Bronchial epithelial cell (primary cell): ENCODE results near the gene FER. TPM values are rescaled to one million over a fixed set of nuclear protein-coding genes. Genes with fewer than 3 reads are reported as not detected.
"Not testable (repeated sequence)": the region's sequence is repeated elsewhere in the genome, so short reads cannot be mapped to it uniquely, and the experiment has no call there.

Experiments
- DNase-seq: peaks from one replicate; pipeline ENCODE4 v3.0.0-alpha.2; 2010; ENCODE audit warnings: low read depth
- FAIRE-seq: peaks from 2 replicates; lab custom pipeline; 2011; peaks lifted over from hg19 to GRCh38; lab: Jason Lieb, UNC
- H3K27me3 ChIP-seq: 2 replicates; pipeline ENCODE4 v1.5.1; 2011; ENCODE audit warnings: low read length; ENCODE audit not compliant: control insufficient read depth, insufficient read depth
- H3K36me3 ChIP-seq: 2 replicates; pipeline ENCODE4 v1.5.1; 2011; ENCODE audit warnings: low read length; ENCODE audit not compliant: control insufficient read depth, insufficient read depth
- H3K4me3 ChIP-seq: 2 replicates; pipeline ENCODE4 v1.5.1; 2011; ENCODE audit warnings: mild to moderate bottlenecking, low read depth, low read length, control low read depth
- total RNA-seq: library from RNA; depleted of rRNA; stranded (reverse); fragments of >200 nt; gene quantifications from 2 replicates; pipeline ENCODE4 v1.2.1, GENCODE V29; 2014
- TF ChIP-seq, protein P1 (sequence below): IDR thresholded peaks from 2 replicates; pipeline ENCODE4 v1.5.1; 2011; ENCODE audit warnings: mild to moderate bottlenecking, moderate library complexity, low read length, control low read depth, inconsistent platforms; ENCODE audit not compliant: insufficient read depth, severe bottlenecking

FER gene
- 23.7 and 41.5 TPM in 2 replicates for total RNA-seq

DNA sequence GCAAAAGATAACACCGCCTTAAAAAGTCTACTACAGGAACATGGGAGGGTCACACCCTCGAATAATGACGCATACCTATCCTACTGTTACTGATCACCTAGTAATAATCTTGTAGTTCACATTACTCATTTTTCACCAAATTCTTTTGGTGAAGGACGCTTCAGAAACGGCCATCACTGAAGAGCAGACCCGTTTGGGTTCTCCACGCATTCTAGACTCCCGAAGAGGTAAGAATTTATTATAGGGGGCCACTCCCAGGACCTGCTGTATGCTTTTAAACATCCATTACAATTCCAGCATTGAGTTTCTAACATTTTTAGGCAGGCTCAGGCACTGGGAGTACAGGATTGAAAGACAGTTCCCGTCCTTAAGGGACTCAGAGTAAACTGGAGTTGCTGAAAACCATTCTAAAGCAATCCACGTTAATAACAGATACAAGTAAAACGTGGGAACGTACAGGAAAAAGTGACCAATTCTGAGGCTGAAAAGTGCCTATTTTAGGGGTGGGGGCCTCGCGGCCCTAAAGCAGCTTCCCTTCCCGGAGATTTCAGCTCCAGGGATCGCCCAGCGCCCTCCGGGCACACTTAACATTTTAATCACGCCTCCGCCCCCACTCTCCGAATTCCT, at the start of gene FER:
Gene FER, plus strand, starts transcription at position 124 of the 627 bp plus-strand sequence. CDS start 50,286 bp downstream, outside the sequence.
- no peaks in the 10 kb centered on the region for H3K36me3 ChIP-seq
- FAIRE-seq (no peak), DNase-seq (peak; percentile 98)
- TF ChIP-seq, protein P1, sequence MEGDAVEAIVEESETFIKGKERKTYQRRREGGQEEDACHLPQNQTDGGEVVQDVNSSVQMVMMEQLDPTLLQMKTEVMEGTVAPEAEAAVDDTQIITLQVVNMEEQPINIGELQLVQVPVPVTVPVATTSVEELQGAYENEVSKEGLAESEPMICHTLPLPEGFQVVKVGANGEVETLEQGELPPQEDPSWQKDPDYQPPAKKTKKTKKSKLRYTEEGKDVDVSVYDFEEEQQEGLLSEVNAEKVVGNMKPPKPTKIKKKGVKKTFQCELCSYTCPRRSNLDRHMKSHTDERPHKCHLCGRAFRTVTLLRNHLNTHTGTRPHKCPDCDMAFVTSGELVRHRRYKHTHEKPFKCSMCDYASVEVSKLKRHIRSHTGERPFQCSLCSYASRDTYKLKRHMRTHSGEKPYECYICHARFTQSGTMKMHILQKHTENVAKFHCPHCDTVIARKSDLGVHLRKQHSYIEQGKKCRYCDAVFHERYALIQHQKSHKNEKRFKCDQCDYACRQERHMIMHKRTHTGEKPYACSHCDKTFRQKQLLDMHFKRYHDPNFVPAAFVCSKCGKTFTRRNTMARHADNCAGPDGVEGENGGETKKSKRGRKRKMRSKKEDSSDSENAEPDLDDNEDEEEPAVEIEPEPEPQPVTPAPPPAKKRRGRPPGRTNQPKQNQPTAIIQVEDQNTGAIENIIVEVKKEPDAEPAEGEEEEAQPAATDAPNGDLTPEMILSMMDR, result no peak
- H3K4me3 ChIP-seq, result peak within 1 kb of the TSS; percentile 93
- no peaks in the 10 kb centered on the region for H3K27me3 ChIP-seq

DNA sequence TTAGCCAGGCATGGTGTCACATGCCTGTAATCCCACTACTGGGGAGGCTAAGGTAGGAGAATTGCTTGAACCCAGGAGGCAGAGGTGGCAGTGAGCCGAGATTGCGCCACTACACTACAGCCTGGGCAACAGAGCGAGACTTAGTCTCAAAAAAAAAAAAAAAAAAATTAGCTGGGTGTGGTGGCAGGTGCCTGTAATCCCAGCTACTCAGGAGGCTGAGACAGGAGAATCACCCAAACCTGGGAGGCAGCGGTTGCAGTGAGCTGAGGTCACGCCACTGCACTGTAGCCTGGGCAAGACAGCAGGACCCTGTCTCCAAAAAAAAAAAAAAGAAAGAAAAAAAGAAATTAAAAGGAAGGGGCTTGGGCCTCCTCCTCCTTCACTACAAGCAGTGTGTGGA, 47.3 kb upstream of the FER start:
- not testable (repeated sequence) for H3K36me3 ChIP-seq, H3K4me3 ChIP-seq, DNase-seq, FAIRE-seq, H3K27me3 ChIP-seq

DNA sequence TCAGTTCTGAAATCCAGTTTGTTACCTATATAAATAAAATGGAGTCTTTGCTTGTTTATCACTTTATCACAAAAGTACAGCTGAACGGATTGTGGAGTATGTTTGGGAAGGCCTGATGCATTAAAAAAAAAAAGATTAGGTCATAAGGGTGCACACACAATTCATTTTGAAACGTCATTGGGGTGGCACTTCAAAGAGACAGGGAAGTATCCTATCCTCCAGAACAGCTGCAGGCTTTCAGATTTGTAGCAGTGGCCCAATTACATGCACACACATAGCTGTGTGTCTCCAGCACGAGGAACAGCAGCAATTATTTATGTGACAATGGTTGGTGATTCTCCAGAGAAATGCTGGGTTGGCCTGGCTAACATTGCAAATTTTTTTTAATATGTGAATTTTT, 46.8 kb upstream of the FER start:
- Histone ChIP-seq H3K36me3 (no peaks in the 10 kb centered on the region), H3K4me3 (no peak overlapping the region), H3K27me3 (peaks cover 2% of the 10 kb centered on the region)
- TF ChIP-seq, protein P1, result no peak
- no peak for FAIRE-seq
- DNase-seq, result no peak

DNA sequence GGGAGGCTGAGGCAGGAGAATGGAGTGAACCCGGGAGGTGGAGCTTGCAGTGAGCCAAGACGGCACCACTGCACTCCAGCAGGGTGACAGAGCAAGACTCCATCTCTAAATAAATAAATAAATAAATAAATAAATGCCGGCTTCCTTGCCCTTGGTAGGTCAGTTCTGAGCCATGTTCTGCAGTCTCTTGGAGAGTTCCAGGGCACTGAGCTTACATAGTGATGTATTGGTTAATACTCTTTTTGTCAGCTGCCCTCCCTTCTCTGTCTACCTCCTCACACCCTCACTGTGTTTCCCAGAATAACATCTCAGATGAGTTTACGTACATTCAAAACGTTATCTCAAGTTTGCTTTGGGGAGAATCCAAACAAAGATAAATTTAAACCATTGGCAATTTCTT, 45.2 kb upstream of the FER start:
- no peak for FAIRE-seq
- Histone ChIP-seq H3K27me3 (no peaks in the 10 kb centered on the region), H3K4me3 (no peak overlapping the region), H3K36me3 (no peaks in the 10 kb centered on the region)
- TF ChIP-seq, protein P1, result no peak
- no peak for DNase-seq

DNA sequence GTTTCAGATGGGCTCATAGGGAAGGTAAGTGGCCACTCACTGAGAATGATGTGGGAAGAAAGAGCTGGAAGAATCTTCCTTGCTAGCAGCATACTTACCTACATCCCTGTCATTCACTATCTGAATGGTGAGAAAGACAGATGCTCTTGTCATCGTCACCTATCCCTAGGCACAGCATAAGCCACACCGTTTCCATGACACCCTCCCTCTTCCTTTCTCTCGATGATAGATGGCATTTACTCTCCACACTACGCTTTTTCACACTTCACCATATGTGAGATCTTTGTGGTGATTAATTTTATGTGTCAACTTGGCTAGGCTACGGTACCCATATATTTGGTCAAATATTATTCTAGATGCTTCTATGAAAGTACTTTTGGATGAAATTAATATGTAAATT, 44.4 kb upstream of the FER start:
- Histone ChIP-seq H3K4me3 (no peak overlapping the region), H3K36me3 (no peaks in the 10 kb centered on the region), H3K27me3 (no peaks in the 10 kb centered on the region)
- TF ChIP-seq, protein P1, result no peak
- FAIRE-seq (no peak), DNase-seq (no peak)

DNA sequence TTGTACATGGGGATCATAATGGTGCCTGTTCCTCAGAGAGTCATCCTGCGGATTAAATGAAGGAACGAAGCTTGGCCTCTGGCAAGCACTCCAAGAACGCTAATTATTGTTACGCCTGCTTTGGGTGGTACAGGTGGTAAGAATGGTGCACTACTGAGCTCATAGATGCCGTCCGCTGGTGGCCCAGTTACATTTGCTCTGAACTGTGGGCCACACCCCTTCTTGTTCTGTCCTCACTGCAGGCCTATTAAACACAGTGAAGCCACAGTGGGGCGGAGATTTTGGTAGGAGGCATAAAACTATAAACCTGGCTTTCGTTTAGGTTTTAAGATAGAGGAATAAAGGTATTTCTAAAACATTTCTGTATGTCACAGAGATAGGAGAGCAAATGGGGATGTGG, 40.6 kb upstream of the FER start:
- Histone ChIP-seq H3K36me3 (no peaks in the 10 kb centered on the region), H3K27me3 (no peaks in the 10 kb centered on the region), H3K4me3 (no peak overlapping the region)
- DNase-seq (no peak), FAIRE-seq (no peak)
- TF ChIP-seq, protein P1, result no peak
